A549 (cell line): ENCODE data around the gene MX2. TPM values are rescaled to one million over a fixed set of nuclear protein-coding genes. Genes with fewer than 3 reads are reported as not detected.

ENCODE experiments used
- ATAC-seq, 2 experiments: fragments of 200-7000 bp in 1 of 2; fragments of >200 bp in 1 of 2; cut with Nextera tagmentation in 1 of 2; cut with Tn5 transposase in 1 of 2; 3 replicates each; pipeline versions ENCODE4 v1.8.0 to v1.9.1; 2018 to 2020; ENCODE audit warnings: mild to moderate bottlenecking in 1 of 2, moderate library complexity in 1 of 2
- CTCF ChIA-PET: fragments of 300-600 bp; sonication (Branson Sonifier 250); formaldehyde crosslinking; extraction: SDS; loops from one replicate; lab custom pipeline; 2021; ENCODE audit warnings: antibody characterized with exemption, inconsistent platforms; lab: Yijun Ruan, JAX
- POLR2A ChIA-PET: fragments of 350-600 bp; formaldehyde crosslinking; extraction: SDS; loops from one replicate; lab custom pipeline; 2021; ENCODE audit warnings: antibody characterized with exemption, inconsistent platforms; lab: Yijun Ruan, JAX
- DNase-seq, 2 experiments: peaks; one replicate each; pipeline versions ENCODE4 v3.0.0 to v3.0.0-alpha.2; 2011 to 2016; ENCODE audit warnings: low read depth in 1 of 2, low spot score in 1 of 2
- FAIRE-seq: peaks from 2 replicates; lab custom pipeline; 2011; peaks lifted over from hg19 to GRCh38; lab: Jason Lieb, UNC
- H3K27ac ChIP-seq, 2 experiments: fragments of >200 bp; sonication (Bioruptor Twin); formaldehyde crosslinking; 3 replicates each; pipeline ENCODE4 v1.5.1; 2016 to 2017
- H3K4me1 ChIP-seq: fragments of >200 bp; sonication (Bioruptor Twin); formaldehyde crosslinking; 3 replicates; pipeline ENCODE4 v1.6.1; 2016
- H3K4me2 ChIP-seq: fragments of >200 bp; sonication (Bioruptor Twin); formaldehyde crosslinking; 3 replicates; pipeline ENCODE4 v1.6.1; 2016
- H3K4me3 ChIP-seq: fragments of >200 bp; sonication (Bioruptor Twin); formaldehyde crosslinking; 3 replicates; pipeline ENCODE4 v1.5.1; 2016
- H3K9me3 ChIP-seq: fragments of >200 bp; sonication (Bioruptor Twin); formaldehyde crosslinking; 3 replicates; pipeline ENCODE4 v1.6.1; 2016
- BCL3 ChIP-seq: fragments of >200 bp; sonication (Bioruptor Twin); formaldehyde crosslinking; IDR thresholded peaks from 3 replicates; pipeline ENCODE4 v1.6.1; 2016
- CEBPB ChIP-seq, 2 experiments: fragments of >200 bp in 1 of 2; sonication (Bioruptor Twin) in 1 of 2; formaldehyde crosslinking in 1 of 2; IDR thresholded peaks; 2 replicates each; pipeline ENCODE4 v1.6.1; 2012 to 2016
- CTCF ChIP-seq: fragments of >200 bp; sonication (Bioruptor Twin); formaldehyde crosslinking; IDR thresholded peaks from 3 replicates; pipeline ENCODE4 v1.5.1; 2016
- E2F6 ChIP-seq: IDR thresholded peaks from 2 replicates; pipeline ENCODE4 v1.6.1; 2012; ENCODE audit warnings: low read depth, borderline replicate concordance
- ELK1 ChIP-seq: fragments of 150-350 bp; IDR thresholded peaks from 2 replicates; pipeline ENCODE4 v1.6.1; 2014; ENCODE audit warnings: low read depth, mild to moderate bottlenecking, low read length
- FOSL2 ChIP-seq, 2 experiments: fragments of 450-650 bp in 1 of 2; fragments of >200 bp in 1 of 2; sonication (Bioruptor Twin) in 1 of 2; formaldehyde crosslinking; IDR thresholded peaks; 2 replicates each; pipeline versions ENCODE4 v1.5.0 to v1.6.1; 2016 to 2020; ENCODE audit warnings: mild to moderate bottlenecking in 1 of 2, moderate library complexity in 1 of 2
- FOXS1 ChIP-seq: fragments of 250-450 bp; sonication (Bioruptor Pico); IDR thresholded peaks from 2 replicates; pipeline ENCODE4 v1.5.0; 2020; ENCODE audit warnings: mild to moderate bottlenecking, moderate library complexity
- HDAC2 ChIP-seq: fragments of 200-600 bp; sonication (generic); IDR thresholded peaks from 2 replicates; pipeline ENCODE4 v1.6.1; 2016
- HES2 ChIP-seq: fragments of >200 bp; sonication (Bioruptor Twin); formaldehyde crosslinking; IDR thresholded peaks from 2 replicates; pipeline ENCODE4 v1.6.1; 2016
- HEYL ChIP-seq: fragments of 250-450 bp; sonication (Bioruptor Pico); IDR thresholded peaks from 2 replicates; pipeline ENCODE4 v1.8.0; 2021; ENCODE audit warnings: mild to moderate bottlenecking, moderate library complexity
- HMGXB4 ChIP-seq: fragments of 250-450 bp; sonication (Bioruptor Pico); IDR thresholded peaks from 2 replicates; pipeline ENCODE4 v1.5.0; 2021; ENCODE audit warnings: mild to moderate bottlenecking, moderate library complexity, borderline replicate concordance
- HOXA7 ChIP-seq: fragments of 250-450 bp; sonication (Bioruptor Pico); IDR thresholded peaks from 2 replicates; pipeline ENCODE4 v1.5.0; 2020; ENCODE audit warnings: mild to moderate bottlenecking, moderate library complexity
- HOXB5 ChIP-seq: fragments of 250-450 bp; sonication (Bioruptor Pico); IDR thresholded peaks from 2 replicates; pipeline ENCODE4 v1.5.0; 2020; ENCODE audit warnings: mild to moderate bottlenecking, moderate library complexity
- JUN ChIP-seq, 2 experiments: fragments of >200 bp; sonication (Bioruptor Twin); formaldehyde crosslinking; IDR thresholded peaks; 2 replicates in 1 of 2; 3 replicates in 1 of 2; pipeline ENCODE4 v1.6.1; 2016 to 2017
- JUNB ChIP-seq: fragments of >200 bp; sonication (Bioruptor Twin); formaldehyde crosslinking; IDR thresholded peaks from 2 replicates; pipeline ENCODE4 v1.6.1; 2016
- MAFK ChIP-seq: fragments of 450-650 bp; IDR thresholded peaks from 2 replicates; pipeline ENCODE4 v1.6.1; 2014; ENCODE audit not compliant: partially characterized antibody
- NR3C1 ChIP-seq: fragments of >200 bp; sonication (Bioruptor Twin); formaldehyde crosslinking; IDR thresholded peaks from 3 replicates; pipeline ENCODE4 v1.6.1; 2017
- PHF8 ChIP-seq: fragments of 200-600 bp; sonication (generic); IDR thresholded peaks from 2 replicates; pipeline ENCODE4 v1.6.1; 2016; ENCODE audit warnings: low read depth, mild to moderate bottlenecking, antibody characterized with exemption, moderate library complexity, borderline replicate concordance
- RARB ChIP-seq: fragments of 250-450 bp; sonication (Bioruptor Pico); IDR thresholded peaks from 2 replicates; pipeline ENCODE4 v1.8.0; 2021; ENCODE audit warnings: mild to moderate bottlenecking, moderate library complexity
- REST ChIP-seq: fragments of 200-600 bp; sonication (generic); IDR thresholded peaks from 2 replicates; pipeline ENCODE4 v1.6.1; 2016; ENCODE audit warnings: antibody characterized with exemption, mild to moderate bottlenecking, moderate library complexity
- SMC3 ChIP-seq: fragments of >200 bp; sonication (Bioruptor Twin); formaldehyde crosslinking; IDR thresholded peaks from 3 replicates; pipeline ENCODE4 v1.6.1; 2018; ENCODE audit warnings: inconsistent platforms
- TFCP2L1 ChIP-seq: fragments of 250-450 bp; sonication (Bioruptor Pico); IDR thresholded peaks from 2 replicates; pipeline ENCODE4 v1.5.0; 2021; ENCODE audit warnings: mild to moderate bottlenecking
- TP53 ChIP-seq: fragments of 250-450 bp; sonication (Bioruptor Pico); IDR thresholded peaks from 2 replicates; pipeline ENCODE4 v1.5.0; 2021; ENCODE audit warnings: mild to moderate bottlenecking, moderate library complexity
- ZNF302 ChIP-seq: fragments of 250-450 bp; sonication (Bioruptor Pico); IDR thresholded peaks from 2 replicates; pipeline ENCODE4 v1.9.0; 2021; ENCODE audit warnings: inconsistent platforms, mild to moderate bottlenecking, moderate library complexity
- WGBS: methylation state at CpG from one replicate; pipeline ENCODE4 v1.1.6; 2017; ENCODE audit errors: missing lambda C conversion rate; 5-methylcytosine and 5-hydroxymethylcytosine counted together
- polyA plus RNA-seq, 4 experiments: library from polyadenylated mRNA; depleted of rRNA in 3 of 4; stranded (reverse); fragments of >200 nt; fragmentation: RNase III in 1 of 4; extraction: RNeasy Plus Mini Kit Qiagen cat#74134 plus additional on column Dnase treatment in 1 of 4; gene quantifications; 2 replicates in 3 of 4; 3 replicates in 1 of 4; pipeline ENCODE4 v1.2.3, GENCODE V29; 2011 to 2017

MX2 gene
- polyA plus RNA-seq, 2 of the 4 experiments (the other 2 are of a cell fraction) = not detected

GRCh38 chr21:41387824-41388223 is 26.0 kb downstream of the MX2 start:
- POLR2A ChIA-PET = interaction anchor here (0.6 kb wide), 1 partner anchor 203 kb away, joined by 5 read pairs; no protein-coding TSS in a partner anchor
- no peaks in the 10 kb centered on the region for H3K4me1 ChIP-seq
- 62% methylated on average over 6 of the region's 8 CpGs for WGBS
- no peak for DNase-seq
- TF ChIP-seq E2F6 (no peak), PHF8 (no peak), TP53 (no peak), JUN (IDR thresholded peaks at IDR 0.05) (no peak), FOSL2 (IDR thresholded peaks at IDR 0.05) (no peak), FOSL2 (CRISPR knock-in tag; IDR thresholded peaks at IDR 0.05) (no peak), HOXA7 (no peak), MAFK (no peak), CEBPB (IDR thresholded peaks at IDR 0.05) (no peak), TFCP2L1 (no peak), RARB (CRISPR knock-in tag) (no peak), HES2 (no peak), FOXS1 (no peak), HEYL (CRISPR knock-in tag) (no peak), CTCF (no peak), REST (no peak), ZNF302 (no peak), SMC3 (no peak), BCL3 (no peak), HDAC2 (no peak)
- no peak overlapping the region for H3K4me2 ChIP-seq
- FAIRE-seq = no peak
- no peak overlapping the region for H3K27ac ChIP-seq
- ATAC-seq = no peak
- CTCF ChIA-PET = interaction anchor here (1.1 kb wide), 1 partner anchor 12 kb away, joined by 3 read pairs; no protein-coding TSS in a partner anchor
- no peaks in the 10 kb centered on the region for H3K9me3 ChIP-seq
- no peak overlapping the region for H3K4me3 ChIP-seq

GRCh38 chr21:41388259-41388658 is 26.4 kb downstream of the MX2 start:
- H3K4me1 ChIP-seq = no peaks in the 10 kb centered on the region
- TF ChIP-seq NR3C1 = no peak
- TF ChIP-seq ELK1 = no peak
- TF ChIP-seq JUNB = no peak
- TF ChIP-seq E2F6 = no peak
- TF ChIP-seq BCL3 = no peak
- TF ChIP-seq HOXB5 (CRISPR knock-in tag) = no peak
- TF ChIP-seq HEYL (CRISPR knock-in tag) = no peak
- no peak for TF ChIP-seq JUN (IDR thresholded peaks at IDR 0.05)
- TF ChIP-seq HMGXB4 (CRISPR knock-in tag) = no peak
- no peak for TF ChIP-seq SMC3
- TF ChIP-seq, all 56 proteins: peak for 0
- 52% methylated on average over 9 of the region's 14 CpGs for WGBS
- H3K4me2 ChIP-seq = no peak overlapping the region
- FAIRE-seq (no peak), ATAC-seq (no peak), DNase-seq (no peak)
- H3K9me3 ChIP-seq = no peaks in the 10 kb centered on the region
- H3K27ac ChIP-seq = no peak overlapping the region
- H3K4me3 ChIP-seq = no peak overlapping the region
- ChIA-PET CTCF (no interaction called here), POLR2A (interaction anchor here (0.6 kb wide), 1 partner anchor 203 kb away, joined by 5 read pairs; no protein-coding TSS in a partner anchor)
